Kidney epithelial cell (primary cell): ENCODE results near the gene GREB1L. TPM values are rescaled to one million over a fixed set of nuclear protein-coding genes. Genes with fewer than 3 reads are reported as not detected.
A peak's percentile ranks its signal among the peaks of the same experiment; 100 is the strongest.

Experiments
- DNase-seq: peaks from one replicate; pipeline ENCODE4 v3.0.0-alpha.2; 2010; ENCODE audit warnings: low read depth
- H3K27me3 ChIP-seq: 2 replicates; pipeline ENCODE4 v1.6.0; 2011; ENCODE audit warnings: low read length; ENCODE audit not compliant: control insufficient read depth, insufficient read depth
- H3K36me3 ChIP-seq: 2 replicates; pipeline ENCODE4 v1.5.1; 2011; ENCODE audit warnings: low read length; ENCODE audit not compliant: control insufficient read depth, insufficient read depth
- H3K4me3 ChIP-seq: 2 replicates; pipeline ENCODE4 v1.5.1; 2011; ENCODE audit warnings: low read depth, mild to moderate bottlenecking, control low read depth, low read length
- total RNA-seq: library from RNA; depleted of rRNA; stranded (reverse); fragments of >200 nt; gene quantifications from 2 replicates; pipeline ENCODE4 v1.2.3, GENCODE V29; 2015
- TF ChIP-seq, protein P1 (sequence below): IDR thresholded peaks from 2 replicates; pipeline ENCODE4 v1.5.1; 2011; ENCODE audit warnings: mild to moderate bottlenecking, moderate library complexity, low read length, control low read depth, inconsistent platforms; ENCODE audit not compliant: insufficient read depth, poor library complexity, severe bottlenecking

Gene GREB1L
- total RNA-seq, 1 donor from 2014 or later: 1.5 TPM

DNA sequence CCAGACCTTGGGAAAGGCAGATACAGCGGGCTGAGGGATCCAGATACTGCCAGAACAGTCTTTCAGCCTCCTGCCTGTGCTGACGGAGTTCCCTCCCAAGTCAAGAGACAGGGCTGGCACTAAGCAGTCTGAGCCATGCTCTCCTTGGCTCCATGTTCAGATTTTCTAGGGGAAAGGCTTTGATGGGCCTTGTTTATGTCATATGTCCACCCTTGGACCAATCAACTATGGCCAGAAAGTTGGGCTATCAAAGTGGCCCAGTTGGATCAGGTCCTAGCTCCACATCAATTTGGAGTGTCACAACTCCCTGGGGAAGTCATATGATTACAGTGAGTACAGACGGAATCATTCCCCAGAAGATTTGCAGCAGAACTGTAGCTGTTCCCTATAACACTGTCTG, 152.0 kb downstream of the GREB1L start:
- H3K27me3 ChIP-seq: no peaks in the 10 kb centered on the region
- no peak for DNase-seq
- TF ChIP-seq, protein P1, sequence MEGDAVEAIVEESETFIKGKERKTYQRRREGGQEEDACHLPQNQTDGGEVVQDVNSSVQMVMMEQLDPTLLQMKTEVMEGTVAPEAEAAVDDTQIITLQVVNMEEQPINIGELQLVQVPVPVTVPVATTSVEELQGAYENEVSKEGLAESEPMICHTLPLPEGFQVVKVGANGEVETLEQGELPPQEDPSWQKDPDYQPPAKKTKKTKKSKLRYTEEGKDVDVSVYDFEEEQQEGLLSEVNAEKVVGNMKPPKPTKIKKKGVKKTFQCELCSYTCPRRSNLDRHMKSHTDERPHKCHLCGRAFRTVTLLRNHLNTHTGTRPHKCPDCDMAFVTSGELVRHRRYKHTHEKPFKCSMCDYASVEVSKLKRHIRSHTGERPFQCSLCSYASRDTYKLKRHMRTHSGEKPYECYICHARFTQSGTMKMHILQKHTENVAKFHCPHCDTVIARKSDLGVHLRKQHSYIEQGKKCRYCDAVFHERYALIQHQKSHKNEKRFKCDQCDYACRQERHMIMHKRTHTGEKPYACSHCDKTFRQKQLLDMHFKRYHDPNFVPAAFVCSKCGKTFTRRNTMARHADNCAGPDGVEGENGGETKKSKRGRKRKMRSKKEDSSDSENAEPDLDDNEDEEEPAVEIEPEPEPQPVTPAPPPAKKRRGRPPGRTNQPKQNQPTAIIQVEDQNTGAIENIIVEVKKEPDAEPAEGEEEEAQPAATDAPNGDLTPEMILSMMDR: no peak
- no peaks in the 10 kb centered on the region for H3K36me3 ChIP-seq
- no peak overlapping the region for H3K4me3 ChIP-seq

GRCh38 chr18:21398121-21398520, 156.1 kb downstream of the GREB1L start:
- no peak for DNase-seq
- no peaks in the 10 kb centered on the region for H3K36me3 ChIP-seq
- no peak overlapping the region for H3K4me3 ChIP-seq
- no peaks in the 10 kb centered on the region for H3K27me3 ChIP-seq
- TF ChIP-seq, protein P1: no peak

DNA sequence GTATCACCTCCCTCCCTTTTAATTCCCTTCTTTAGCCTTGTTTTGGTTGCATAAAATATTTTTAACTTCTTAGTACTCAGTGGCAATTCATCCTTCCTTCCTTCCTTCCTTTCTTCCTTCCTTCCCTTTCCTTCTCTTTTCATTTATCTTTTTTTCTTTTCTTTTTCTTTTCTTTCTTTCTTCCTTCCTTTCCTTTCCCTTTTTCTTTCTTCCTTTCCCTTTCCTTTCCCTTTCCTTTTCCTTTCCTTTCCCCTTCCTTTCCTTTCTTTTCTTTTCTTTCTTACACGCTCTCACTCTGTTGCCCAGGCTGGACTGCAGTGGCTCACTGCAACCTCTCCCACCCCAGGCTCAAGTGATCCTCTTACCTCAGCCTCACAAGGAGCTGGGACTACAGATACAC, 160.2 kb downstream of the GREB1L start:
- Histone ChIP-seq H3K27me3 (no peaks in the 10 kb centered on the region), H3K4me3 (no peak overlapping the region), H3K36me3 (no peaks in the 10 kb centered on the region)
- DNase-seq: no peak
- TF ChIP-seq, protein P1: no peak

GRCh38 chr18:21404426-21404825, 162.4 kb downstream of the GREB1L start:
- Histone ChIP-seq H3K36me3 (no peaks in the 10 kb centered on the region), H3K27me3 (no peaks in the 10 kb centered on the region), H3K4me3 (no peak overlapping the region)
- TF ChIP-seq, protein P1: no peak
- no peak for DNase-seq

GRCh38 chr18:21406116-21406515, 164.1 kb downstream of the GREB1L start:
- no peaks in the 10 kb centered on the region for H3K27me3 ChIP-seq
- no peaks in the 10 kb centered on the region for H3K36me3 ChIP-seq
- peak; percentile 2 for DNase-seq
- TF ChIP-seq, protein P1: no peak
- no peak overlapping the region for H3K4me3 ChIP-seq

DNA sequence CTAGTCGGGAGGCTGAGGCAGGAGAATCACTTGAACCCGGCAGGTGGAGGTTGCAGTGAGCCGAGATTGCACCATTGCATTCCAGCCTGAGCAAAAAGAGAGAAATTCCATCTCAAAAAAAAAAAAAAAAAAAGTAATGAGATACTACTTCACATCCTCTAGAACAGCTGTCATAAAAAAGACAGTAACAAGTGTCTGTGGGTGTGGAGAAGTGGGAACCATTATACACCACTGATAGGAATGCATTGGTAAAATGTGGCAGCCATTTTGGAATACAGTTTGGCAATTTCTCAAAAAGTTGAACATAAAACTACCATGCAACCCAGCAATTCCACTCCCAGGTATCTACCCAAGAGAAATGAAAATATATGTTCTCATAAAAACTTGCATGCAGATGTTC, 166.6 kb downstream of the GREB1L start:
- DNase-seq: no peak
- H3K36me3 ChIP-seq: no peaks in the 10 kb centered on the region
- TF ChIP-seq, protein P1: no peak
- no peak overlapping the region for H3K4me3 ChIP-seq
- H3K27me3 ChIP-seq: no peaks in the 10 kb centered on the region
